HG03342 (cell line): ENCODE results near the gene CTTNBP2.

Experiments
- ATAC-seq: cut with Tn5 transposase; IDR thresholded peaks from one replicate; pipeline ENCODE4 v1.9.1; 2021; ENCODE audit warnings: mild to moderate bottlenecking, moderate library complexity; ENCODE audit not compliant: unreplicated experiment

Gene CTTNBP2

GRCh38 chr7:117793521-117793920 is 79.7 kb downstream of the CTTNBP2 start:
- no peak for ATAC-seq

- peak; percentile 67 for ATAC-seq
Observed at GRCh38 chr7:117791877-117792780, 81.1 kb downstream of the CTTNBP2 start.

GRCh38 chr7:117790731-117791130 is 82.5 kb downstream of the CTTNBP2 start:
- ATAC-seq = no peak

GRCh38 chr7:117790251-117790650 is 83.0 kb downstream of the CTTNBP2 start:
- no peak for ATAC-seq

- no peak for ATAC-seq
Observed at GRCh38 chr7:117785431-117785830, 87.8 kb downstream of the CTTNBP2 start.

GRCh38 chr7:117784315-117784714 is 88.9 kb downstream of the CTTNBP2 start:
- ATAC-seq = no peak

GRCh38 chr7:117782761-117783160 is 90.5 kb downstream of the CTTNBP2 start:
- ATAC-seq = no peak

- no peak for ATAC-seq
Observed at GRCh38 chr7:117781707-117782106, 91.5 kb downstream of the CTTNBP2 start.

- peak; percentile 90 for ATAC-seq
Observed at GRCh38 chr7:117780832-117781231, 92.4 kb downstream of the CTTNBP2 start.

GRCh38 chr7:117777335-117778142 is 95.7 kb downstream of the CTTNBP2 start:
- ATAC-seq = no peak

- ATAC-seq = no peak
Observed at GRCh38 chr7:117776224-117776623, 97.0 kb downstream of the CTTNBP2 start.

- no peak for ATAC-seq
Observed at GRCh38 chr7:117775801-117776200, 97.4 kb downstream of the CTTNBP2 start.

GRCh38 chr7:117774943-117775342 is 98.3 kb downstream of the CTTNBP2 start:
- ATAC-seq = no peak

- ATAC-seq = peak; percentile 36
Observed at GRCh38 chr7:117772421-117772820, 100.8 kb downstream of the CTTNBP2 start.

GRCh38 chr7:117771756-117772155 is 101.5 kb downstream of the CTTNBP2 start:
- no peak for ATAC-seq

GRCh38 chr7:117769085-117769484 is 104.2 kb downstream of the CTTNBP2 start:
- ATAC-seq = no peak

- ATAC-seq = no peak
Observed at GRCh38 chr7:117767951-117768350, 105.3 kb downstream of the CTTNBP2 start.

GRCh38 chr7:117766913-117767312 is 106.3 kb downstream of the CTTNBP2 start:
- no peak for ATAC-seq

GRCh38 chr7:117764031-117764430 is 109.2 kb downstream of the CTTNBP2 start:
- no peak for ATAC-seq

GRCh38 chr7:117762055-117762454 is 111.2 kb downstream of the CTTNBP2 start:
- ATAC-seq = no peak

- ATAC-seq = no peak
Observed at GRCh38 chr7:117759950-117760640, 113.1 kb downstream of the CTTNBP2 start.
